GM18858 (cell line): ENCODE results near the gene ADAM8.

Experiments
- ATAC-seq: cut with Tn5 transposase; IDR thresholded peaks from one replicate; pipeline ENCODE4 v1.9.1; 2021; ENCODE audit not compliant: unreplicated experiment

The ADAM8 gene

GRCh38 chr10:133214468-133215410, 61.9 kb downstream of the ADAM8 start:
- ATAC-seq = no peak

- ATAC-seq = no peak
Measured at GRCh38 chr10:133213641-133214467, 62.8 kb downstream of the ADAM8 start.

- no peak for ATAC-seq
Measured at GRCh38 chr10:133212853-133213494, 63.7 kb downstream of the ADAM8 start.
